HepG2 (cell line): Measurements from ENCODE around the gene ZNF446. TPM values are rescaled to one million over a fixed set of nuclear protein-coding genes. Genes with fewer than 3 reads are reported as not detected.

Experiments
- CBX1 ChIP-seq: IDR thresholded peaks from one replicate; pipeline ENCODE4 v1.6.1; 2016; ENCODE audit warnings: antibody characterized with exemption, low read depth
- E2F5 ChIP-seq: sonication (generic); formaldehyde crosslinking; conservative IDR thresholded peaks from 2 replicates; pipeline ENCODE4 v1.4.0; 2020; ENCODE audit warnings: missing genetic modification reagents
- HNRNPL ChIP-seq: fragments of 200-400 bp; formaldehyde crosslinking; IDR thresholded peaks from 2 replicates; pipeline ENCODE4 v1.6.1; 2017; ENCODE audit warnings: mild to moderate bottlenecking, low read depth, low read length
- KDM3A ChIP-seq: IDR thresholded peaks from 2 replicates; pipeline ENCODE4 v1.6.1; 2018; ENCODE audit warnings: low read depth, missing compliant biosample characterization
- POLR2A ChIP-seq, 2 experiments: IDR thresholded peaks; 2 replicates each; pipeline ENCODE4 v1.6.1; 2011; ENCODE audit warnings: low read depth in 2 of 2, low read length in 2 of 2, mild to moderate bottlenecking in 1 of 2, moderate library complexity in 1 of 2; ENCODE audit not compliant: insufficient read depth in 1 of 2
- SMAD9 ChIP-seq: sonication (generic); formaldehyde crosslinking; IDR thresholded peaks from 2 replicates; pipeline ENCODE4 v1.5.1; 2020; ENCODE audit warnings: mild to moderate bottlenecking, missing genetic modification reagents
- SMC3 ChIP-seq: IDR thresholded peaks from 2 replicates; pipeline ENCODE4 v1.6.1; 2011; ENCODE audit warnings: low read length, improper control_type of control experiment
- TMF1 ChIP-seq: sonication (generic); formaldehyde crosslinking; IDR thresholded peaks from 2 replicates; pipeline ENCODE4 v1.8.1; 2022; ENCODE audit warnings: low read depth, missing genetic modification reagents
- TOPORS ChIP-seq: sonication (generic); formaldehyde crosslinking; IDR thresholded peaks from 2 replicates; pipeline ENCODE4 v1.8.0; 2023; ENCODE audit warnings: mild to moderate bottlenecking, missing genetic modification reagents
- TP53 ChIP-seq: sonication (generic); formaldehyde crosslinking; conservative IDR thresholded peaks from 2 replicates; pipeline ENCODE4 v1.4.0; 2020; ENCODE audit warnings: missing genetic modification reagents
- ZHX1 ChIP-seq: sonication (generic); formaldehyde crosslinking; IDR thresholded peaks from 2 replicates; pipeline ENCODE4 v1.8.1; 2022; ENCODE audit warnings: low read depth, mild to moderate bottlenecking, missing genetic modification reagents
- ZNF235 ChIP-seq: sonication (generic); formaldehyde crosslinking; IDR thresholded peaks from 2 replicates; pipeline ENCODE4 v1.8.1; 2023; ENCODE audit warnings: mild to moderate bottlenecking, missing genetic modification reagents, borderline replicate concordance
- ZNF296 ChIP-seq: sonication (generic); formaldehyde crosslinking; conservative IDR thresholded peaks from 2 replicates; pipeline ENCODE4 v1.5.0; 2020; ENCODE audit warnings: mild to moderate bottlenecking, missing genetic modification reagents
- ZNF350 ChIP-seq: sonication (generic); formaldehyde crosslinking; IDR thresholded peaks from 2 replicates; pipeline ENCODE4 v1.4.0; 2020; ENCODE audit warnings: mild to moderate bottlenecking, low read depth, missing genetic modification reagents, borderline replicate concordance
- ZNF660 ChIP-seq: sonication (generic); formaldehyde crosslinking; IDR thresholded peaks from 2 replicates; pipeline ENCODE4 v1.5.1; 2020; ENCODE audit warnings: mild to moderate bottlenecking, low read depth, missing genetic modification reagents, borderline replicate concordance
- ZNF781 ChIP-seq: sonication (generic); formaldehyde crosslinking; IDR thresholded peaks from 2 replicates; pipeline ENCODE4 v1.5.1; 2020; ENCODE audit warnings: borderline replicate concordance, mild to moderate bottlenecking, missing genetic modification reagents; ENCODE audit errors: not compliant biosample characterization
- ZNF782 ChIP-seq: sonication (generic); formaldehyde crosslinking; IDR thresholded peaks from 2 replicates; pipeline ENCODE4 v1.4.0; 2020; ENCODE audit warnings: missing genetic modification reagents, mild to moderate bottlenecking, borderline replicate concordance
- polyA plus RNA-seq, 8 experiments: library from polyadenylated mRNA; depleted of rRNA in 3 of 8; stranded (reverse) in 7 of 8; unstranded in 1 of 8; fragments of >200 nt; fragmentation: Illumina TruSeq in 4 of 8; extraction: Trizol in 4 of 8; gene quantifications; 2 replicates each; pipeline versions ENCODE4 v1.2.1 to v1.2.3, GENCODE V29; 2011 to 2016; ENCODE audit warnings: low read depth in 4 of 8, missing spikeins in 1 of 8, mixed read lengths in 1 of 8; ENCODE audit not compliant: insufficient read depth in 1 of 8
- total RNA-seq, 5 experiments: library from RNA; depleted of rRNA; stranded (reverse); fragments of >200 nt; fragmentation: Illumina TruSeq; extraction: Trizol; gene quantifications; 2 replicates each; pipeline ENCODE4 v1.2.3, GENCODE V29; 2016; ENCODE audit warnings: low read depth in 1 of 5
- TF ChIP-seq, protein P1 (sequence below): sonication (generic); formaldehyde crosslinking; IDR thresholded peaks from 2 replicates; pipeline ENCODE4 v1.4.0; 2020; ENCODE audit warnings: low read depth, missing genetic modification reagents
- TF ChIP-seq, protein P2 (sequence below): sonication (generic); formaldehyde crosslinking; IDR thresholded peaks from 2 replicates; pipeline ENCODE4 v1.4.0; 2020; ENCODE audit warnings: mild to moderate bottlenecking, missing genetic modification reagents
- TF ChIP-seq, protein P3 (sequence below): sonication (generic); formaldehyde crosslinking; IDR thresholded peaks from 2 replicates; pipeline ENCODE4 v1.8.1; 2023; ENCODE audit warnings: mild to moderate bottlenecking, moderate library complexity, missing genetic modification reagents

ZNF446 gene
- total and polyA plus RNA-seq, 2 of the 13 experiments (the other 11 are each of a cell fraction or from before 2014, with no cell fraction given) = 3.0 to 3.6 TPM

DNA sequence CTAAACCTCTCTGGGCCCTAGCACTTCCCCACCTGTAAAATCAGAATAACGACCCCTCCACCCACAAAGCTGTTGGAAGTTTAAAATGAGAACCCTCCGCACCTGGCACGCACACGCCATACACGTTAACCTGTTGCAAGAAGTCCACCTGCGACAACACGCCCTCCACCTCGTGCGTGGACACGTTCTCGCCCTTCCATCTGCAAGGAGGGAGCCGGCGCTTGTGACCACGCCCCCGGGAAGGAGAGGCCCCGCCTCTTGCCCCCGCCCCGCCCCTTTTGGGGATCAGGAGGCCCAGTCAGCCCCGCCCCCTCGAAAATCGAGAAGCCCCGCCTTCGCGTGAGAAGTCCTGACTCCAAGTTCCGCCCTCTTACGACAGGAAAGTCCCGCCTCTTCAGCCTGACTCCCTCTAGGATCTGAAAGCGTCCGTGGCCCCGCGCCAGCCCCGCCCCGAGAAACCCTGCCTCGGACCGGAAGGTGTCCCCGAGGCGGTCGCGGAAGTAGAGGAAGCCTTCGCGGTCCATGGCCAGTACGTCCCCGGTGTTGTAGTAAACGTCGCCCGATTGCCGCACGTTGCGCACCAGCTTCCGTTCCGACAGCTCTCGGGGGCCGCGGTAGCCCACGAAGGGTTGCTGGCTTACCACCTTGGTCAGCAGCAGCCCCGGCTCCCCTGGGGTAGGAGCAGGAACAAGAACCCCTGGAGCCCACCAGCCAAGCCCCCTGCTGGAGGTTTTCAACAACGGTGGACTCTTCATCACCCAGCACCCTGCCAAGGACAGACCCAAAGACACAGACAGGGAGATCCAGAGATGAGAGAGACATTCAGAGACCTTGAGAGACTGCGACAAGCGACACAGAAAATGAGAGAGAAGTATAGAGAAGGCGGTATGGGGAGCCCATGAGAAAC lies 23.1 kb downstream of the ZNF446 start (continued):
- TF ChIP-seq, protein P1, sequence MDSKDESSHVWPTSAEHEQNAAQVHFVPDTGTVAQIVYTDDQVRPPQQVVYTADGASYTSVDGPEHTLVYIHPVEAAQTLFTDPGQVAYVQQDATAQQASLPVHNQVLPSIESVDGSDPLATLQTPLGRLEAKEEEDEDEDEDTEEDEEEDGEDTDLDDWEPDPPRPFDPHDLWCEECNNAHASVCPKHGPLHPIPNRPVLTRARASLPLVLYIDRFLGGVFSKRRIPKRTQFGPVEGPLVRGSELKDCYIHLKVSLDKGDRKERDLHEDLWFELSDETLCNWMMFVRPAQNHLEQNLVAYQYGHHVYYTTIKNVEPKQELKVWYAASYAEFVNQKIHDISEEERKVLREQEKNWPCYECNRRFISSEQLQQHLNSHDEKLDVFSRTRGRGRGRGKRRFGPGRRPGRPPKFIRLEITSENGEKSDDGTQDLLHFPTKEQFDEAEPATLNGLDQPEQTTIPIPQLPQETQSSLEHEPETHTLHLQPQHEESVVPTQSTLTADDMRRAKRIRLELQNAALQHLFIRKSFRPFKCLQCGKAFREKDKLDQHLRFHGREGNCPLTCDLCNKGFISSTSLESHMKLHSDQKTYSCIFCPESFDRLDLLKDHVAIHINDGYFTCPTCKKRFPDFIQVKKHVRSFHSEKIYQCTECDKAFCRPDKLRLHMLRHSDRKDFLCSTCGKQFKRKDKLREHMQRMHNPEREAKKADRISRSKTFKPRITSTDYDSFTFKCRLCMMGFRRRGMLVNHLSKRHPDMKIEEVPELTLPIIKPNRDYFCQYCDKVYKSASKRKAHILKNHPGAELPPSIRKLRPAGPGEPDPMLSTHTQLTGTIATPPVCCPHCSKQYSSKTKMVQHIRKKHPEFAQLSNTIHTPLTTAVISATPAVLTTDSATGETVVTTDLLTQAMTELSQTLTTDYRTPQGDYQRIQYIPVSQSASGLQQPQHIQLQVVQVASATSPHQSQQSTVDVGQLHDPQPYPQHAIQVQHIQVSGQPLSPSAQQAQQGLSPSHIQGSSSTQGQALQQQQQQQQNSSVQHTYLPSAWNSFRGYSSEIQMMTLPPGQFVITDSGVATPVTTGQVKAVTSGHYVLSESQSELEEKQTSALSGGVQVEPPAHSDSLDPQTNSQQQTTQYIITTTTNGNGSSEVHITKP = peak; percentile 15; the same call in 1 of the 2 replicates
- TF ChIP-seq CBX1 = peak; percentile 82
- TF ChIP-seq ZNF781 (CRISPR knock-in tag) = peak; percentile 81
- no peak; the same call in 1 of the 2 replicates for TF ChIP-seq TP53 (CRISPR knock-in tag)
- no peak for TF ChIP-seq ZNF660 (CRISPR knock-in tag)
- no peak for TF ChIP-seq TMF1 (CRISPR knock-in tag)
- TF ChIP-seq ZHX1 (CRISPR knock-in tag) = peak; percentile 75; the same call in 1 of the 2 replicates
- TF ChIP-seq, protein P2, sequence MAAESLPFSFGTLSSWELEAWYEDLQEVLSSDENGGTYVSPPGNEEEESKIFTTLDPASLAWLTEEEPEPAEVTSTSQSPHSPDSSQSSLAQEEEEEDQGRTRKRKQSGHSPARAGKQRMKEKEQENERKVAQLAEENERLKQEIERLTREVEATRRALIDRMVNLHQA (CRISPR knock-in tag) = no peak
- peak; percentile 70; the same call in 1 of the 2 replicates for TF ChIP-seq TOPORS (CRISPR knock-in tag)
- no peak for TF ChIP-seq E2F5 (CRISPR knock-in tag)
- peak; percentile 79; the same call in 1 of the 2 replicates for TF ChIP-seq KDM3A (CRISPR knock-in tag)
- peak; percentile 14 to 68 for TF ChIP-seq POLR2A (IDR thresholded peaks at IDR 0.05; ENCODE audit: insufficient read depth in 1 of 2, low read depth in 2 of 2, low read length in 2 of 2)
- TF ChIP-seq HNRNPL = 0 out of 2 replicates have a peak, but pooled peaks have one; percentile 45
- no peak for TF ChIP-seq SMAD9 (CRISPR knock-in tag)
- TF ChIP-seq SMC3 = peak; percentile 14; the same call in 1 of the 2 replicates
- TF ChIP-seq ZNF235 = no peak
- no peak for TF ChIP-seq ZNF296 (CRISPR knock-in tag)
- TF ChIP-seq ZNF782 (CRISPR knock-in tag) = no peak; the same call in 1 of the 2 replicates
- TF ChIP-seq, protein P3, sequence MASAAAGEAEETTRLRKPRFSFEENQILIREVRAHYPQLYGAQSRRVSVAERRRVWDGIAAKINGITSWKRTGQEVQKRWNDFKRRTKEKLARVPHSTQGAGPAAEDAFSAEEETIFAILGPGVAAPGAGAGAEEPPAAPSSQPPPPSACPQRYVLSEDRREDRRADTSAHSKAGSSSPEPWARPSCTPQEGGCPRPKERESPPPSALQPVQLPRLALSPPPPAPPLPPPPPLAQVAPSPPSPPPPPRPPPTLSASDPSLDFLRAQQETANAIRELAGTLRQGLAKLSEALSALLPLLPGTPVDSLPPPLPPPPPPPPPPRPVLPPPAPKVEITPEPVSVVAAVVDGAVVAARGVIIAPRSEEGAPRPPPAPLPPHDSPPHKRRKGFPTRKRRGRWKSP = peak; percentile 90
- peak; percentile 94 for TF ChIP-seq ZNF350 (CRISPR knock-in tag)
